ENCODE measurements around the gene MLKL. TPM values are rescaled to one million over a fixed set of nuclear protein-coding genes. Genes with fewer than 3 reads are reported as not detected.

The MLKL gene
- polyA plus RNA-seq, 1 donor (not counting 4 experiments of a cell fraction or from before 2014, with no cell fraction given): 12.5 TPM

GRCh38 chr16:74725651-74726455, 25.2 kb upstream of the MLKL start:
- peaks cover 2% of the 10 kb centered on the region for H3K9me3 ChIP-seq (ENCODE audit: control insufficient read depth, low read depth, low read length)
- H3K79me2 ChIP-seq (ENCODE audit: control insufficient read depth, insufficient read depth, low read length): no peaks in the 10 kb centered on the region
- no peak for FAIRE-seq
- no peak overlapping the region for H3K4me3 ChIP-seq (ENCODE audit: control insufficient read depth in 2 of 3, extremely low read depth in 1 of 3, insufficient read depth in 2 of 3, low read depth in 1 of 3, low read length in 3 of 3)
- DNase-seq (ENCODE audit: low read depth, low spot score): no peak
- H3K27me3 ChIP-seq (ENCODE audit: control insufficient read depth, extremely low read depth, insufficient read depth, low read length): no peaks in the 10 kb centered on the region
- no peak overlapping the region for H3K27ac ChIP-seq (ENCODE audit: control insufficient read depth, insufficient read depth, low read length)
- H3K36me3 ChIP-seq (ENCODE audit: control insufficient read depth in 2 of 2, extremely low read depth in 1 of 2, insufficient read depth in 2 of 2, low read length in 2 of 2): no peaks in the 10 kb centered on the region
- no peak overlapping the region for H3K4me2 ChIP-seq (ENCODE audit: control insufficient read depth, extremely low read depth, insufficient read depth, low read depth, low read length)
- H3K4me1 ChIP-seq (ENCODE audit: control insufficient read depth, extremely low read depth, insufficient read depth, low read length): peaks cover 18% of the 10 kb centered on the region
- dilution Hi-C loops (cut with MboI; ENCODE audit: extremely low pct_ligation_motif_present, low sequenced_read_pairs): no loop called here
- no peak for TF ChIP-seq EZH2 (IDR thresholded peaks at IDR 0.05; ENCODE audit: low read length)
- TF ChIP-seq, protein P1, sequence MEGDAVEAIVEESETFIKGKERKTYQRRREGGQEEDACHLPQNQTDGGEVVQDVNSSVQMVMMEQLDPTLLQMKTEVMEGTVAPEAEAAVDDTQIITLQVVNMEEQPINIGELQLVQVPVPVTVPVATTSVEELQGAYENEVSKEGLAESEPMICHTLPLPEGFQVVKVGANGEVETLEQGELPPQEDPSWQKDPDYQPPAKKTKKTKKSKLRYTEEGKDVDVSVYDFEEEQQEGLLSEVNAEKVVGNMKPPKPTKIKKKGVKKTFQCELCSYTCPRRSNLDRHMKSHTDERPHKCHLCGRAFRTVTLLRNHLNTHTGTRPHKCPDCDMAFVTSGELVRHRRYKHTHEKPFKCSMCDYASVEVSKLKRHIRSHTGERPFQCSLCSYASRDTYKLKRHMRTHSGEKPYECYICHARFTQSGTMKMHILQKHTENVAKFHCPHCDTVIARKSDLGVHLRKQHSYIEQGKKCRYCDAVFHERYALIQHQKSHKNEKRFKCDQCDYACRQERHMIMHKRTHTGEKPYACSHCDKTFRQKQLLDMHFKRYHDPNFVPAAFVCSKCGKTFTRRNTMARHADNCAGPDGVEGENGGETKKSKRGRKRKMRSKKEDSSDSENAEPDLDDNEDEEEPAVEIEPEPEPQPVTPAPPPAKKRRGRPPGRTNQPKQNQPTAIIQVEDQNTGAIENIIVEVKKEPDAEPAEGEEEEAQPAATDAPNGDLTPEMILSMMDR (optimal IDR thresholded peaks at IDR 0.05 in 1 of 3, IDR thresholded peaks at IDR 0.05 in 1 of 3, conservative IDR thresholded peaks at IDR 0.05 in 1 of 3; ENCODE audit: extremely low read depth in 1 of 3, insufficient read depth in 2 of 3, low read length in 3 of 3): no peak
- H2AFZ ChIP-seq (ENCODE audit: control insufficient read depth, low read length): no peak overlapping the region
- no peaks in the 10 kb centered on the region for H3K9me1 ChIP-seq (ENCODE audit: control insufficient read depth, extremely low read depth, insufficient read depth, low read length)
- H3K9ac ChIP-seq (ENCODE audit: control insufficient read depth, extremely low read depth, insufficient read depth, low read length): no peak overlapping the region
- H4K20me1 ChIP-seq (ENCODE audit: control insufficient read depth, extremely low read depth, insufficient read depth, low read length): no peaks in the 10 kb centered on the region

GRCh38 chr16:74724820-74725549, 24.3 kb upstream of the MLKL start:
- TF ChIP-seq, protein P1 (optimal IDR thresholded peaks at IDR 0.05 in 1 of 3, IDR thresholded peaks at IDR 0.05 in 1 of 3, conservative IDR thresholded peaks at IDR 0.05 in 1 of 3; ENCODE audit: extremely low read depth in 1 of 3, insufficient read depth in 2 of 3, low read length in 3 of 3): no peak
- no peaks in the 10 kb centered on the region for H3K36me3 ChIP-seq (ENCODE audit: control insufficient read depth in 2 of 2, extremely low read depth in 1 of 2, insufficient read depth in 2 of 2, low read length in 2 of 2)
- no peaks in the 10 kb centered on the region for H4K20me1 ChIP-seq (ENCODE audit: control insufficient read depth, extremely low read depth, insufficient read depth, low read length)
- FAIRE-seq (no peak), DNase-seq (ENCODE audit: low read depth, low spot score) (no peak)
- H2AFZ ChIP-seq (ENCODE audit: control insufficient read depth, low read length): no peak overlapping the region
- no peak overlapping the region for H3K4me3 ChIP-seq (ENCODE audit: control insufficient read depth in 2 of 3, extremely low read depth in 1 of 3, insufficient read depth in 2 of 3, low read depth in 1 of 3, low read length in 3 of 3)
- no peak overlapping the region for H3K9ac ChIP-seq (ENCODE audit: control insufficient read depth, extremely low read depth, insufficient read depth, low read length)
- H3K9me1 ChIP-seq (ENCODE audit: control insufficient read depth, extremely low read depth, insufficient read depth, low read length): no peaks in the 10 kb centered on the region
- H3K79me2 ChIP-seq (ENCODE audit: control insufficient read depth, insufficient read depth, low read length): no peaks in the 10 kb centered on the region
- peaks cover 9% of the 10 kb centered on the region for H3K4me1 ChIP-seq (ENCODE audit: control insufficient read depth, extremely low read depth, insufficient read depth, low read length)
- dilution Hi-C loops (cut with MboI; ENCODE audit: extremely low pct_ligation_motif_present, low sequenced_read_pairs): no loop called here
- H3K27me3 ChIP-seq (ENCODE audit: control insufficient read depth, extremely low read depth, insufficient read depth, low read length): no peaks in the 10 kb centered on the region
- no peak overlapping the region for H3K27ac ChIP-seq (ENCODE audit: control insufficient read depth, insufficient read depth, low read length)
- H3K9me3 ChIP-seq (ENCODE audit: control insufficient read depth, low read depth, low read length): peaks cover 2% of the 10 kb centered on the region
- H3K4me2 ChIP-seq (ENCODE audit: control insufficient read depth, extremely low read depth, insufficient read depth, low read depth, low read length): no peak overlapping the region

All from keratinocyte (primary cell).